ENCODE results near the gene NAPA.

DNA sequence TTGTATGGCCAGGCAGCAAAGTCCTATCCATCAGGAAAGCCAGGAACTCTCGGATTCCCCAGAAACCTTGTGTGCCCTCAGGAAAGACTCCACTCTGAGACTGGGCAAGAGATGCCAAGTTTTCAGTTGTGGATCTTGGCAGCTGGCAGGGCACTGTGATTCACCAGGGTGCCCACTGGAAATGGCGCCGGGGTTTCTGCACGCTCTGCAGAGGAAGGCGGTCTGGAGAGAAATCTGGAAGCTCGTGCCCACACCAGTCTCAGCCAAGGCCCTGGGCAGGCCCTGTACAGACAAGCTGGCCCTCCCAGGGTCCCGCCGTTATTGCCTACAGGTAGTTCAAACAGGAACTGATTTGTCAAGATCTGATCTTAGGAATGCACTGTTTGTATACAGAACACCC lies 4.9 kb downstream of the NAPA start:
- no peak for TF ChIP-seq GATA3 (IDR thresholded peaks at IDR 0.05; ENCODE audit: low read depth, low read length)
- TF ChIP-seq GATA2 (IDR thresholded peaks at IDR 0.05; ENCODE audit: low read depth, low read length) = no peak
